HG03097 (cell line): Measurements from ENCODE around the gene GBX2.

ENCODE experiments used
- ATAC-seq: cut with Tn5 transposase; IDR thresholded peaks from one replicate; pipeline ENCODE4 v1.9.1; 2021; ENCODE audit not compliant: unreplicated experiment, low FRiP score

GBX2 gene

DNA sequence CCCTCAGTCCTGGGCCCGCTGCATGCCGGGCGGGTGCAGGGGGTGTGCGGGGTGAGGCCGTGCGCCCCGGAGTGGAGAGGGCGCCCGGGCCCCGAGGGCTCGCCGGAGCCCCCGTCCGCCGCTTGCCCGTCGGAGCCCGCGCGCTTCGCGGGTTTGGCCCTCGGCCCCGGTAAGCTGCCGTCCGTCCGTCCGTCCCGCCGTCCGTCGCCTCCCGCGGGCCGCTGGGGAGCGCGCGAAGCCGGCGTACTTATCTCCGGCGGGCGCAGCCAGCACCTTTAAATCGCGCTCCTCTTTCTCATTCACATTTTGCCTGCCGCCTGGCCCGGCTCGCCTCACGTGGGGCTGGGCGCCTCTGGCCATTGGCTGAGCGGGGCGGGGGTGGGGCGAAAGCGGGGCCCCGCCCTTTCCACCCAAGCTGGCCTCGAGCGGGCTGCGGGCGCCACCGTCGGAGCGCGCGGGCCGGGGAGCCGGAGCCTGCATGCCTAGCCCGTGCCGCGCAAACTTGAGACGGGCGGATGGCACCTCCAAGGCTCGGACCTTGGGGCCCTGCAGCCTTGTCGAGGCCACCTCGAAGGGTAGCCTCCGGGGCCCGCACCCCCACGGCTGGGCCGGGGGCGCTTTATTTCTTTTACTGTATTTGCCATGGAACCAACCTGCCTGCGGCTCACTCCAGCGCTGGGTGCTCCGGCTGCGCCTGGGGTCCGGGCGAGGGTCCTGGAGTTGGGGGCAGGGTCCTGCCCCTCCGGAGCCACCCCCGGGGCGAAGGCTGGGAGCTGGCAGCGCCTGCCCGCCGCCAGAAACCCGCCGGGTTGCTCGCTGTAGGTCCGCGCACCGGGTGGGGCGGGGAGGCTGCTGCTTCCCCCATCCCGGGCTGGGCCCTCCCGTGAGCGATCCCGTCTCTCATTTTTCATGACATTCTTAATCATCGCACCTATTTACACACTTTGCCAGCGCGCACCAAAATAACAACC is at the start of gene GBX2:
TSS of gene GBX2 (minus strand) at position 277 of the 971 bp plus-strand sequence. CDS start 415 bp downstream, outside the sequence.
- no peak for ATAC-seq

DNA sequence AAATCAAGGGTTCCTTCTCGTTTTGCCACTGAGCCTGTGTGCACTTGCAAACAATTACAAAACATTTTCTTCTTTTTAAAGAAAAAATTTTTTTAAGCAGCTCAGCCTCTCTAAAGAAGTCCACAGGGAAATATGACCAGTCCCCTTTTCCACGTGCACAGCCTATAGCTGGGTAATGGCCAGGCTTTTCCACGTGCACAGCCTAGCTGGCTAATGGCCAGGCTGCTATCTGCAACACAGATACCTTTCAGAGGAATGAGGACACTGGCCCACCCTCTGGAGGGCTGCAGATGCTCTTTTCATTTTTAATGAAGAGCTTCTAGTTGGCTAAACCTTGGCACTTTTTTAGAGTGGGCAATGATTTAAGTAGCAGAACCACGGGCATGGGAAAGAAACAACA is 49.7 kb upstream of the GBX2 start:
- ATAC-seq, result no peak

DNA sequence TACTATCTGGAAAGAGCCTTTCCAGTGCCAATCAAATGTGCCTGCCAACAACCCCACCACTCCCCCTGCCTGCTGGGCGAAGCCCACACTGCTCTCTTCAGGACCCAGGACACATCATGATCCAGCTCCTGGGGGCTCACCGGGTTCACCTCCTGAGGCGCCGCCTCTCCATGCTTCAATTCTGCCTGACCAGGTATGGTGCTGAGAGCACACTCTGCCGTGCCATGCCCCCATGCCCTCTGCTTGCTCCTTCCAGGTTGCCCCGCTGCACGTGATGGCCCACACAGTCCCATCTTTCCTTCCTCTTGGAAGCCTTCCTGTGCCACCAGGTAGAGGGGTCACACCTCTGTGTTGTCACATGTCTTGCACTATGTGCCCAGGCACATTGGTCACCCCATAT is 48.5 kb upstream of the GBX2 start:
- no peak for ATAC-seq

DNA sequence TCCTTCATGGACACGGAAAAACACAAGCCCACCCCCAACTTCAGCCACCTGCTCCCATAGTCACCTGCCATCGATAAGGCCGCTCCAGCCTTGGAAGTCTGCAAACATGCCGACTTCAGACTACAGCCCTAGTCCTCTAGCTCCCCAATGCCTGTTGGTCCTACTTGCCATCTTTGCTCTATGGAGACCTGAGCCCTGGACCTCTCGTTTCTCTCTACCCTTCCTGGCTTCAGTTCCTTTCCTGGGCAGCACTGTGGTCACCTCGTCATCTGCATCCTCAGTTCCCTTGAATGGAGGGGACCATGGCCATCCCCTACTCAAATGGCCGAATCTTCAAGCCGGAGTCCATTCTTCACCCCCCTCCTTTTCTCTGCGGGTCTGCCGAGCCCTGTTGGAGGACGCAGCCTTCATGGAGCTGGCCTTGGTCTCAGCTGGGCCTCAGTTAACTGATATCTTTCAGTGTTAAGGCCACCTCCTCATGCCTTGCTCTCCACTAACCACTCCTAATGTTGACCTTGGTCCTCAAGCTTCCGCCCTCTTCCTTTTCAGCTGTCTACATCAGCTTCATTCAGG is 47.7 kb upstream of the GBX2 start:
- no peak for ATAC-seq

DNA sequence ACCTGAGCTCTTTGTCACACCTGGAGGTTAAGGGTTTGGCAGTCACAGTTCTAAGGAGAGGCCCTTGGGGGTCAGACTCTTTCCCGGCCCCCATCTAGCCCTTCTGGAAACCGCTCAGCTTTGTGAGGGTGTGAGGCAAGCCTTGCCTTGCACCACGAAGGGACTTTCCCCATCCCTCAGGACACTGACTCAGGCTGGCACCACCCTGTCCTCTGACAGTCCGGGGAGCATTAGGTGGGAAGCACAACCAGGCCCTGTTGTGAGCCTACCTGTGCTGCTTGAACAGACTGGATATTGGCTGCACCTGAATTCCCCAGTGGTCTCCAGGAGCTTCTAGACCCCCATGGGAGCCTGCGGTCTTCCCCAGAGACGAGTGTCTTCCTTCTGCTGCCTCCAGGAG is 47.0 kb upstream of the GBX2 start:
- no peak for ATAC-seq

DNA sequence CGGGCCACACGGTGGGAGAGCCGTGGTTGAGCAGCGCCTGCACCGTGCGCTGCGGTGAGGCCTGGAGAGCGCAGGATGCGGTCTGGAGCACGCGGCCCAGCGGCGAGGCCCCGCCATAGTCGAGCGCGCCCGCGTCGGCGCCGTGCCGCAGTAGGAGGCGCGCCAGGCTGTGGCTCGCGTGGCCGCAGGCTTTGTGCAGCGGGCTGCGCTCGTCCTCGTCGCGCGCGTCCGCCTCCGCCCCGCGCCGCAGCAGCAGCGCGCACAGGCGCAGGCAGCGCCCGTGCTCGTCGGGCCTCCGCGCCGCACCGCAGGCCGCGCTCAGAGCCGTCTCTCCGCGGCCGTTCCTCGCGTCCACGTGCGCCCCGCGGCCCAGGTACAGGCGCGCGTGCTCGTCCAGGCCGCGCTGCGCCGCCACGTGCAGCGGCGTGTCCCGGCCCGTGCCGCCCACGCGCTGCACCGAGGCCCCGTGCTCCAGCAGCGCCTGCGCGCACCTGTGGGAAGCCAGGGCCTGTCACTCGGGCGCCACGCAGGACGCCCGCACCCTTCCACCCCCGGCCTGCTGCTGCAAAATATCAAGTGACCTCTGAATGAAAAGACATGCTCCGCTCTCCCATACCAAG is 46.3 kb upstream of the GBX2 start:
- no peak for ATAC-seq

DNA sequence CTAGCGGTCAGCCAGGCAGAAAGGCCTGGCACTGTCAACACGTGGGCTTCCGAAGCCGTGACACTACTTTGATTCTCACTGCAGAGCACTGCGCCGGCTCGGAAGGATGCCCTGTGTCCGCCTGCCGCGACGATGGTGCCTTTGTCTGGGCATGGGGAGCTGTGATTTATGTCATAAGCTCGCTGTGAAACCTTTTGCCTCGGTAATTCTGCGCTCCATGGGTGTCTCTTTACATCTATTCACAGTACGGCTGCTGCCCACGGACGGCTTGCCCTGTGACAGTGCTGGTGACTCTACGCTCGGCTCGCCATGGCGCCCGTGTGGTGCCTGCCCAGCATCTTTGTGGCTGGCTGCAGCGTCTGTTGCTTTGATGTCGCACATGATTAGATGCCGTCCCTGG is 43.1 kb upstream of the GBX2 start:
- ATAC-seq, result no peak

DNA sequence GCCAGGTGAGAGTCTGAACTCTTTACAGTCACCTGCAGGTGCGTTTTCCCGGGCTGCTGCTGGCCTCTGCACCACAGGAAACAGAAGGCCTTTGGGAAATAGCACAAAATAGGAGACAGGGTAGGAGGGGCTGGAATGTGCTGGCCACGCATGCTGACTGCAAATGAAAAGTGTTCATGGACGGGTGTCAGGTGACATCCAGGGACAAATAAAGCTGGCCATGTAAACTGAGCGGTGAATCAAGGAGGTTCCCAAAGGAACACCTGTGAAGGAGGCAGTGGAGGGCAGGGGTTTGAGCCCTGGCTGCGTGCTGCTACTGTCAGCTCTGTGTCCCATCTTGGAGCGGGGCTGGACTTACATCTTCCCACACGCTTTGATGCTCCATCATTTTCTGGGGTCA is 42.4 kb upstream of the GBX2 start:
- ATAC-seq, result no peak

DNA sequence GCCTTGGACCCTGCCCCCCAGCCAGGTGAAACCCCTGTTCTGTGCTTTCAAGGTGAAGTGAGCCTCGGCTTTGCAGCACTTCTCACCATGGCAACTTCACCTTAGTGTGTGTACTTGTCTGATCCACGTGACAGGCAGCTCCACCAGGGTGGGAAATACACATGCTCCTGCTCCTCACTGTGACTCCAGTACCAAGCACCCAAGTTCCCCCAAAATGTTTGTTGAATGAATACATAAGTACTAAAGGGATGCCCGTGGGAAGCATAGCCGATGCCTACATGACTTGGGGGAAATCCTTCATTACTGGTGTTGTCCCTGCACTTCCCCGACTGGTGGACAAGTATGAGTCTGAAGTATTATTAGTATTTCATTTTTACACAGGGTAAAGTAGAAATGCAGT is 41.8 kb upstream of the GBX2 start:
- no peak for ATAC-seq

DNA sequence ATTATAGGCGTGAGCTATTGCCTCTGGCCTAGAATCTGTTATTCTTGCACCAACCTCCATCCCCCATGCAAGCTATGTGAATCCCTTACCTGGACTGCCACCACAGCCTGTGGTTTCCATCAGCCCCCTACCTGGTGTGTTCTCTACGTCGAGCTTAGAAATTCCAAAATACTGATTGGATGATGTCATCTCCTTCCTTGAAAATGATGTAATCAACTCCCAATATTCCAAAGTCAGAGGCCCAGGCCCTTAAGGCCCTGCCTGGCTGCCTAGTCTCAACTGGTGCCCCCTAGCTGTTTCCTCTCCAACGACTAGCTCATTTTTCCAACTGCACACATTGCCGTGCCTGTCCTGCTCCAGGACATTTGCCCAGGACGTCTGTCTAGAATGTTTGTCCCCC is 41.3 kb upstream of the GBX2 start:
- no peak for ATAC-seq

DNA sequence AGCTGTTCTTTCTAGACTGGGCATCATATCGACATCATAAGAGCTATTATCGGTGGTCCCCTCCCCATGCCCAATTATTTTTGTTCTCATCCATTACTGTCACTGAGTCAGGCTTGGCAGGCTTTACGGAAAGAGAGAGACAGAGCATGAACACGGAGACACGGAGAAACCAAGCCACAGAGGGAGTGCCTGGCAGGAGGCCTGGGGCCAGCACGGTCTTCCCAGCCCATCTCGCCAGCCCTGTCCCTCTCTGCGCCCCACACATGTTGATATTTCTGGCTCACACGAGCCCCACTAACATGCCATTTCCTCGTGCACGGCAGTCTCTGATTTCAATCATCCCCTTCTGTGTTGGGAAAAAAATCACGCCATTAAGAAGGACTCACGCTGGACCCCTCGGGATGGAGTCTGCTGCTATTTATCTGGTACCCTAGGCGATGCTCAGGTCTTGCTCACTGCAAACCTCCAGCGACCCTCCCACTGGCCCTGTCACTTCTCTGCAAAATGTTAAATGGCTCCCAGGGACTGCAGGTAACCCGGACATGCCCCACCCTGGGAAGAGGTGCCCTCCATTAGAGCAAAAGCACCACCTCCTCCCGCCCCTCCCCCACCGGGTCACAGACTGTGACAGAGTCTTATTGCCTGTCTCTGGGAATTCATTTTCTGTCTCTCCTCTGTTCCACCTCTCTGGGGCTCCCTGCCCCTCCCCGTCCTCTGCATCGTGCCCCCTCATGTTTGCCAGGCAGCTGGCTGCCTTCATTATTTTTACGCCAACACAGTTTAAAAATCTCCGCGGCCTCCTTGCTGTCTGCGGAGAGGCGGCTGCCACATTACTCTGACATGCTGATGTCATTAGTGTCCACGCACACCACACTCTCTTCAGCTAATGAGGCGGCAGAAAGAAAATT is 40.1 kb upstream of the GBX2 start:
- no peak for ATAC-seq

DNA sequence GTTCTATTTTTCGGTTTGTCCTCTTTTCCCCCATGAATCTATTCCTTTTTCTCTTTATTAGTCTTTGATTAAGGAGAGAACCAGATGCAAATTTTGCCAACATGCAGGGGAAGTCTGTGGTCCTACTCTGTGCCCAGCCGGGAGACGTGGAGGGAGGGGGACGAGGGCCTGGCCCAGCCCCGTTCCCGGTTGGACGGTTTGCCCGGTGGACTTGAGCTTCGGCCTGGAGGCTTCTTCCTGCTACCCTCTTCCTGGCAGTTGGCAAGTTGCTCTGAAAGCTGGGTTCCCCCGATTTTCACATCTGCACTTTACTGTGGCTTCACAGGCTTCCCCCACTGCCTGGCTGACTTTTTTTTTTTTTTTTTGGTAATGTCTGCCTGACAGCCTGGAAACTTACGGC is 39.3 kb upstream of the GBX2 start:
- ATAC-seq, result no peak

DNA sequence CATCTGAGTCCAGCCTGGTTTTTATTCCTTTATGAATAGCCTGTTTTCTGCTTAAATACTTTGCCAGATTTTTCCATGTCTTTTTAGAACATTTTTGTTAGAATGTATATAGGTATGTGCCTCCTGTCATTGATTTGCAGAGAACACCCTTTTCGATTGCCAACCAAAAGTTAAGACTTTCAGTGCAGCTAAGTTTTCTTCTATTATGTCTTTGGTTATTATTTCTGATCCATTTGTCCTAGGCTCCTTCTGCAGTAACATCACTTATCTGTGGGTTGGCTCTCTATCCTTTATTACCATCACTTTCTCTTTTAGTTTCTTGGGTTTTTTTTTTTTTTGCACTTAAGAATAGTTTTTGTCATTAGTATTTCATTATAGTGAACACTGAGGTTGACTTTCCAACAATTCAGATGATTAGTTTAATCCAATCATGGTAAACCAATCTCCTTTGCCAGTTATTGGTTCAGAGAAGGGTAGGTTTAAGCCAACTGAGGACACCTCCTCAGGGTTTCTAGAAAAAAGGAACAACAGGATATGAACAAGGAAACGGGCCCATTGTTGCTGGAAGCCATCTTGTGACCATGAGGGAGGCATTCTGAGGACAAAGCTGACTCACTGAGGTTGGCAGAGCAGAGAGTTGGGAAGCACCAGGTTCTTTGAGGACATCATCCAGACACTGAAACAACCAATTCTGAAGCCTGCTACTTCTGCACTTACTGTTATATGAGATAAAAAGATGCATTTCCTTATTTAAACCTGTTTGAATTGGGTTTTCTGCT is 37.9 kb upstream of the GBX2 start:
- ATAC-seq, result no peak

DNA sequence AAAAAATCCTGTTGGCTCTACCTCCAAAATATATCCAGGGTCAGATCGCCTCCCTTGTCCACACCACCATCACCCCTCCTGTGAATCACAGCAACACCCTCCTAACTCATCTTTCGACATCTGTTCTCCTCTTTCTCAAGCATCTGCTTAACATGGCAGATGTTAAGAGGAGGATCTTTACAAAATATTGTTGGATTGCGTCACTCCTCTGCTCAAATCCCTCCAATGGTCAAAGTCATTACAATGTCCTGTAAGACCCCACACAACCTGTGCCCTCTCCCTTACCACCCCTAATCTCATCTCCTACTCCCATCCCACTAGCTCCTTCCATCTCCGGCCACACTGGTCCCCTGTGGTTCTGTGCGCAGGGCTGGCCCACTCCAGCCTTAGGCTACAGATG is 36.8 kb upstream of the GBX2 start:
- no peak for ATAC-seq

DNA sequence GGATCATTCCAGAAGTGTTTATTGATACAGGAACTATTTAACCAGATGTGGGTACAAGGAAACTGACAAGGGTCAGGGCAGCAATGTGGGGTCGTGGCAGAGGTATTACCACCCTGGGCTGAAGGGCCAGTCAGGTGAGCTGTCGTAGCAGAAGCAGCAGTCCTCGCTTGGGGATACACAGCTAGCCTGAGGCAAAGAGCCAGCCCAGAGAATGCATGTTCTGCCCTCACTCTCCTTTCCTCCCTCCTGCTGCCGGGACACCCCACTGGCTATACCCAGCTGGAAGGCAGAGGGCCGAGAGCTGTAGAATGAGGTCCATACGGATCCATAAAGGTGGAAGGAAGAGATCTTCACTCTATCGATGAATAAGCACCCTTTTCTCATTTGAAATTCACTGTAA is 32.2 kb upstream of the GBX2 start:
- ATAC-seq, result no peak

DNA sequence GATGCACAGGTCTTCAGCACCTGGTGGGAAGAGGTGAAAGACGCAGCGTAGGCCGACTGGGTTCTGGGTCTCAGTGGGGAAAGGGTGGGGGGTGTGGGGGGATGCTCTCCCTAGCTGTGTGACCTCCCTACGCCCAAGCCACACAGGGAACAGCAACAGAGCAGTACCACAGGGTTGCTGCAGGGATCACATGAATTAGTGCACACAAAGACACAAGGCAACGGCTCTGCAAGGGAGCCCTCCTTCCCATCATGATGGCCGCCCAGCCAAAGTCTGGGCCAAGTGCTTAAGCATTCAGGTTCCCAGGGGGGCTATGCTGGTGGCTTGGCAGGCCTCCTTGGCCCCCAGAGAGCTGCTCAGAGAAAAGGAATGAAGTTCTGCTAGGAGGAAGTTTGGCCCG is 28.2 kb upstream of the GBX2 start:
- no peak for ATAC-seq

DNA sequence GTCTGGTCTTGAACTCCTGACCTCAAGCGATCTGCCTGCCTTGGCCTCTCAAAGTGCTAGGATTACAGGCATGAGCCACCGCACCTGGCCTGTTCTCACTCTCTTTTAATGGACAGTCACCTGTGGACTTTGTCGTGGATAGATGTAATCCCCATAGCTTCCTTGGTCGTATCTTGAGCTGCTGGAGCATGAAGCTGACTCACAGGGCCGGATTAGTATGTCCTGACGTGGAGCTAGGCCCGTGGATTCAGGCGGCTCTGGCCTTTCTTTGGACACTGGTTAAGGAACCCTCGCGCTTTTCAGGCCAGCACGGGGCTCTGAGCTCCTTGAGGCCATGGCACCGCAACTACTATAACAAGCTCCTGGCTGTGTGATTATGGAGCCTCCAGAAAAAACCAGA is 27.5 kb upstream of the GBX2 start:
- no peak for ATAC-seq

DNA sequence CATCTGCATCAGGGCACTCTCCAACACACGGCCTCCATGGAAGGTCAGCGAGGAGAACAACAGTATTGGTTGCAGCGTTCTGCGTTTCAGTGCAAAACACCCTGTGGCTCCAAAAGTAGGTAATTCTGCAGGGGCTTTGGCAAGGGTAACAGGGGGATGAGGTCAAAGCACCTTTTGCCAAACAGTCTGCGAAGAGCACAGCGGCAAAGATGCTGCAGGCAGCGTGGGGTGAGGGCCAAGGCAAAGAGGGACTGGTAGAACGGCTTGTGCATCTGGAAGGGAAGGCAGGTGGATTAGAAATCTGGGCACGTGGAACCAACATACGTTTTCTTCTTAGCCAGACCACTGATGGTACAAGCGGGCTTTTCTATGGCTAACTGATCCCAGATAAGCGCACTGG is 26.6 kb upstream of the GBX2 start:
- no peak for ATAC-seq

DNA sequence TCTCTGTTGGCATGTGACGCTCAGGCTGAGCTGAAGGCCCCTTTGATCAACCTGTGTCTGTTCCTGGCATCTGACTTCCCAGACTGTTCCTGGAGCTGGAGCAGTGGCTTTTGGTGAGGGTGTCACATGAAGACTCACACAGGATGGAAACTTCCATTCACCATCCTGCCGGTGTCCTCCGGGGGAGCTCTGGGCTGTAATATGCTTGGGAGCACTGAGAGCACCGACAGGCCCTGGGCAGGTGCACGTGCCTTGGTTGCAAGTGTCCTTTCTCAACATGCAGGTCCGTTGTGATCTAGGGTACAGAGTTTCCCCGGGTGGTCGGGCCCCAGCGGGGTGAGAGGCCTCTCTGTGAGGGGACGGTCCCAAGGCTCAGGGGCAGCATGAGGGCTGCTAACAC is 24.8 kb upstream of the GBX2 start:
- ATAC-seq, result no peak

DNA sequence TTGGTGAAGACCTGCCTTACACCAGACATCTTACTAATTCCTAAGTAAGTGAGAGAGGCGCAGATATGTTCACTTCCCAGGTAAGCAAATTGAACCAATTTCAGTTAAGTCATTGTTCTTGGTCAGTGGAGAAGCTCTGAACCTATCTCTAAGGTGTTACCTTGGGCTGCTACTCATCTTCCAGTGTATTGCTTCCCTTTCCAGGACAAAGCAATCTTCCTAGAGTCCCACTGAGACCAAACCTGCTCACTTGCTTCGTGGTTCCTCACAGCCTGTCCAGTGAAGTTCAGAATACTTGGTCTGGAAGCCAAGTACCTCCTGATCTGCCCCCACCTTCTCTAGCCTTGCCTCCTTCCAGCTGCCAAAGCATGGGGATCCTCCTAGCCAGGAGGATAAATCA is 22.5 kb upstream of the GBX2 start:
- ATAC-seq, result no peak
